Stimulated activated CD8-positive, alpha-beta memory T cell treated with anti-CD3 and anti-CD28 coated beads, Interleukin-4, amount 100 ng/mL, for 4 hours (primary cell): ENCODE measurements around the gene LBHD1.
"Not testable (repeated sequence)": the region's sequence is repeated elsewhere in the genome, so short reads cannot be mapped to it uniquely, and the experiment has no call there.

Experiments used
- DNase-seq, 2 donors: peaks; one replicate each; pipeline ENCODE4 v3.0.0-alpha.2; 2020; ENCODE audit warnings: low read depth in 2 of 2, low spot score in 1 of 2

Gene LBHD1

DNA sequence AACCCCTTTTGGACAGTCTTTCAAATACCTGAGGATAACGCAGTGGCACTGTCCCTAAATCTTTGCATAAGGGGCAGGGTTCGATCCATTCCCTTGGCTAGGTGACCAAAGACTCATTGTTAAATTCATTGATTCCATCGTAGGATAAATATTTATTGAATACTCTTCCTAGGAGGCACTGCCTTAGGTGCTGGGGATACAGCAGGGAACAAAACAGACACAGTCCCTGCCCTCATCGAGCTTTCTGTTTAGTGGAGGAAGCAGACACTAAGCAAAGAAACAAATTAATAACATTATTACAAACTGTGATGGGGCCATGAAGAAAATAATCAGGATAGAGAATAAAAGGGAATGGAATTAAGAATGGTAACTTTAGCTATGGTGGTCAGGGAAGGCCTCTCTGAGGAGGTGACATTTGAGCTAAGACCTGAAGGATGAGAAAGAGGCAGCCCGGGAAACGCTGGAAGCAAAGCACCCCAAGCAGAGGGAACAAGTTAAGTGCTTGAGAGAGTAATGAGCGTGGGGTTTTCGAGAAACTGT lies 51.0 kb downstream of the LBHD1 start:
- DNase-seq, result no peak

- DNase-seq, result not testable (repeated sequence)
Observed at GRCh38 chr11:62616957-62617356, 55.1 kb downstream of the LBHD1 start.

DNA sequence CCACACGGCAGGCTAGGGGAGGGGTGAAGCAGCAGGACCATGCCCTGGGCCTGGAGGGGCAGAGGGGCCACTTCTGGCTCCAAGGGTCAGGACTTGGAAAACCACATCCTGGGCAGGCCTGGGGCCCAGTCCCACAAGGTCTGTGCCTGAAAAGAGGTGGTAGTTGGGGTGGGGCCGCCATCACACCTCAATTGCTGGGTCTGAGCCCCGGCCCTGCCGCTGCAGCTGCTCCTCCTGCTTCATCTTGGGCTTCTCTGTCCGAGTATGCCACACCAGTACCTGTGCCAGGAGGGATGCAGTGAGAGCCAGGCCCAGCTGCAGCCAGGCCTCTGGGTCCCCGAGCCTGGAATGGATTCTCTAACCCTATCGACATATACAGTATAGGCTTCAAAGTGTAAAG lies 56.5 kb downstream of the LBHD1 start:
- DNase-seq, result no peak

GRCh38 chr11:62614275-62614674 lies 57.8 kb downstream of the LBHD1 start:
- peak in 1 of 2 donors; percentile 23 for DNase-seq

DNA sequence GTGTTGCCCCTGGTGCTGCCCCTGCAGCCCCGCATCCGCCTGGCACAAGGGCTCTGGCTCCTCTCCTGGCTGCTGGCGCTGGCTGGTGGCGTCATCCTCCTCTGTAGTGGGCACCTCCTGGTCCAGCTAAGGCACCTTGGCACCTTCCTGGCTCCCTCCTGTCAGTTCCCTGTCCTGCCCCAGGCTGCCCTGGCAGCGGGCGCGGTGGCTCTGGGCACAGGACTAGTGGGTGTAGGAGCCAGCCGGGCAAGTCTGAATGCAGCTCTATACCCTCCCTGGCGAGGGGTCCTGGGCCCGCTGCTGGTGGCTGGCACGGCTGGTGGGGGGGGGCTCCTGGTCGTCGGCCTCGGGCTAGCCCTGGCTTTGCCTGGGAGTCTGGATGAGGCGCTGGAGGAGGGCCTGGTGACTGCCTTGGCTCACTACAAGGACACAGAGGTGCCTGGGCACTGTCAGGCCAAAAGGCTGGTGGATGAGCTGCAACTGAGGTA lies 58.7 kb downstream of the LBHD1 start:
- DNase-seq, result no peak
